GM12891 (cell line): ENCODE measurements around the gene SPSB4.

Experiments
- PAX5 ChIP-seq: IDR thresholded peaks from 2 replicates; pipeline ENCODE4 v1.6.1; 2011; ENCODE audit warnings: low read length, moderate library complexity, mild to moderate bottlenecking; ENCODE audit not compliant: insufficient read depth, severe bottlenecking
- POLR2A ChIP-seq: IDR thresholded peaks from 2 replicates; pipeline ENCODE4 v1.6.1; 2011; ENCODE audit warnings: low read depth, low read length, control low read depth
- POLR2AphosphoS5 ChIP-seq: IDR thresholded peaks from 2 replicates; pipeline ENCODE4 v1.6.1; 2011; ENCODE audit warnings: low read depth, low read length, control low read depth
- POU2F2 ChIP-seq: IDR thresholded peaks from 2 replicates; pipeline ENCODE4 v1.6.1; 2011; ENCODE audit warnings: low read depth, mild to moderate bottlenecking, control low read depth, low read length, moderate library complexity
- SPI1 ChIP-seq: IDR thresholded peaks from 2 replicates; pipeline ENCODE4 v1.6.1; 2011; ENCODE audit warnings: low read depth, low read length, control low read depth
- TAF1 ChIP-seq: IDR thresholded peaks from 2 replicates; pipeline ENCODE4 v1.6.1; 2011; ENCODE audit warnings: low read depth, low read length, control low read depth

- TF ChIP-seq POLR2A (no peak), TAF1 (no peak), POLR2AphosphoS5 (no peak), PAX5 (no peak), SPI1 (no peak), POU2F2 (no peak)
Observed at GRCh38 chr3:141057946-141058800, 7.0 kb downstream of the SPSB4 start.
